ENCODE measurements around the gene VPS33A. TPM values are rescaled to one million over a fixed set of nuclear protein-coding genes. Genes with fewer than 3 reads are reported as not detected.

Gene VPS33A
- polyA plus RNA-seq, 1 donor (not counting 4 experiments of a cell fraction or from before 2014, with no cell fraction given): 17.5 TPM

GRCh38 chr12:122291431-122291830 is 25.1 kb upstream of the VPS33A start:
- Histone ChIP-seq H3K27me3 (ENCODE audit: control insufficient read depth, extremely low read depth, insufficient read depth, low read length) (no peaks in the 10 kb centered on the region), H4K20me1 (ENCODE audit: control insufficient read depth, extremely low read depth, insufficient read depth, low read length) (no peaks in the 10 kb centered on the region), H3K9me1 (ENCODE audit: control insufficient read depth, extremely low read depth, insufficient read depth, low read length) (no peaks in the 10 kb centered on the region), H3K4me1 (ENCODE audit: control insufficient read depth, extremely low read depth, insufficient read depth, low read length) (no peaks in the 10 kb centered on the region), H3K79me2 (ENCODE audit: control insufficient read depth, insufficient read depth, low read length) (no peaks in the 10 kb centered on the region), H3K27ac (ENCODE audit: control insufficient read depth, insufficient read depth, low read length) (no peak overlapping the region), H2AFZ (ENCODE audit: control insufficient read depth, low read length) (no peak overlapping the region), H3K36me3 (ENCODE audit: control insufficient read depth in 2 of 2, extremely low read depth in 1 of 2, insufficient read depth in 2 of 2, low read length in 2 of 2) (peaks cover 0 to 5% of the 10 kb centered on the region in 2 experiments), H3K4me3 (ENCODE audit: control insufficient read depth in 2 of 3, extremely low read depth in 1 of 3, insufficient read depth in 2 of 3, low read depth in 1 of 3, low read length in 3 of 3) (no peak overlapping the region), H3K9ac (ENCODE audit: control insufficient read depth, extremely low read depth, insufficient read depth, low read length) (no peak overlapping the region), H3K9me3 (ENCODE audit: control insufficient read depth, low read depth, low read length) (no peaks in the 10 kb centered on the region), H3K4me2 (ENCODE audit: control insufficient read depth, extremely low read depth, insufficient read depth, low read depth, low read length) (no peak overlapping the region)
- DNase-seq (ENCODE audit: low read depth, low spot score): no peak
- dilution Hi-C loops (cut with MboI; ENCODE audit: extremely low pct_ligation_motif_present, low sequenced_read_pairs): no loop called here
- no peak for FAIRE-seq
- no peak for TF ChIP-seq EZH2 (IDR thresholded peaks at IDR 0.05; ENCODE audit: low read length)
- TF ChIP-seq, protein P1, sequence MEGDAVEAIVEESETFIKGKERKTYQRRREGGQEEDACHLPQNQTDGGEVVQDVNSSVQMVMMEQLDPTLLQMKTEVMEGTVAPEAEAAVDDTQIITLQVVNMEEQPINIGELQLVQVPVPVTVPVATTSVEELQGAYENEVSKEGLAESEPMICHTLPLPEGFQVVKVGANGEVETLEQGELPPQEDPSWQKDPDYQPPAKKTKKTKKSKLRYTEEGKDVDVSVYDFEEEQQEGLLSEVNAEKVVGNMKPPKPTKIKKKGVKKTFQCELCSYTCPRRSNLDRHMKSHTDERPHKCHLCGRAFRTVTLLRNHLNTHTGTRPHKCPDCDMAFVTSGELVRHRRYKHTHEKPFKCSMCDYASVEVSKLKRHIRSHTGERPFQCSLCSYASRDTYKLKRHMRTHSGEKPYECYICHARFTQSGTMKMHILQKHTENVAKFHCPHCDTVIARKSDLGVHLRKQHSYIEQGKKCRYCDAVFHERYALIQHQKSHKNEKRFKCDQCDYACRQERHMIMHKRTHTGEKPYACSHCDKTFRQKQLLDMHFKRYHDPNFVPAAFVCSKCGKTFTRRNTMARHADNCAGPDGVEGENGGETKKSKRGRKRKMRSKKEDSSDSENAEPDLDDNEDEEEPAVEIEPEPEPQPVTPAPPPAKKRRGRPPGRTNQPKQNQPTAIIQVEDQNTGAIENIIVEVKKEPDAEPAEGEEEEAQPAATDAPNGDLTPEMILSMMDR (optimal IDR thresholded peaks at IDR 0.05 in 1 of 3, IDR thresholded peaks at IDR 0.05 in 1 of 3, conservative IDR thresholded peaks at IDR 0.05 in 1 of 3; ENCODE audit: extremely low read depth in 1 of 3, insufficient read depth in 2 of 3, low read length in 3 of 3): no peak

- H3K9ac ChIP-seq (ENCODE audit: control insufficient read depth, extremely low read depth, insufficient read depth, low read length): no peak overlapping the region
- FAIRE-seq: no peak
- H2AFZ ChIP-seq (ENCODE audit: control insufficient read depth, low read length): no peak overlapping the region
- H3K9me1 ChIP-seq (ENCODE audit: control insufficient read depth, extremely low read depth, insufficient read depth, low read length): no peaks in the 10 kb centered on the region
- no peak overlapping the region for H3K27ac ChIP-seq (ENCODE audit: control insufficient read depth, insufficient read depth, low read length)
- no peaks in the 10 kb centered on the region for H3K4me1 ChIP-seq (ENCODE audit: control insufficient read depth, extremely low read depth, insufficient read depth, low read length)
- no peak for DNase-seq (ENCODE audit: low read depth, low spot score)
- H3K4me2 ChIP-seq (ENCODE audit: control insufficient read depth, extremely low read depth, insufficient read depth, low read depth, low read length): no peak overlapping the region
- H3K9me3 ChIP-seq (ENCODE audit: control insufficient read depth, low read depth, low read length): no peaks in the 10 kb centered on the region
- TF ChIP-seq, protein P1 (optimal IDR thresholded peaks at IDR 0.05 in 1 of 3, IDR thresholded peaks at IDR 0.05 in 1 of 3, conservative IDR thresholded peaks at IDR 0.05 in 1 of 3; ENCODE audit: extremely low read depth in 1 of 3, insufficient read depth in 2 of 3, low read length in 3 of 3): no peak
- TF ChIP-seq EZH2 (IDR thresholded peaks at IDR 0.05; ENCODE audit: low read length): no peak
- no peaks in the 10 kb centered on the region for H4K20me1 ChIP-seq (ENCODE audit: control insufficient read depth, extremely low read depth, insufficient read depth, low read length)
- no peaks in the 10 kb centered on the region for H3K79me2 ChIP-seq (ENCODE audit: control insufficient read depth, insufficient read depth, low read length)
- H3K27me3 ChIP-seq (ENCODE audit: control insufficient read depth, extremely low read depth, insufficient read depth, low read length): no peaks in the 10 kb centered on the region
- no peak overlapping the region for H3K4me3 ChIP-seq (ENCODE audit: control insufficient read depth in 2 of 3, extremely low read depth in 1 of 3, insufficient read depth in 2 of 3, low read depth in 1 of 3, low read length in 3 of 3)
- dilution Hi-C loops (cut with MboI; ENCODE audit: extremely low pct_ligation_motif_present, low sequenced_read_pairs): no loop called here
- peaks cover 3 to 8% of the 10 kb centered on the region in 2 experiments for H3K36me3 ChIP-seq (ENCODE audit: control insufficient read depth in 2 of 2, extremely low read depth in 1 of 2, insufficient read depth in 2 of 2, low read length in 2 of 2)
Observed at GRCh38 chr12:122283680-122284079, 17.4 kb upstream of the VPS33A start.

Measured in keratinocyte (primary cell).